Measurements from ENCODE around the gene LRRC45.

DNA sequence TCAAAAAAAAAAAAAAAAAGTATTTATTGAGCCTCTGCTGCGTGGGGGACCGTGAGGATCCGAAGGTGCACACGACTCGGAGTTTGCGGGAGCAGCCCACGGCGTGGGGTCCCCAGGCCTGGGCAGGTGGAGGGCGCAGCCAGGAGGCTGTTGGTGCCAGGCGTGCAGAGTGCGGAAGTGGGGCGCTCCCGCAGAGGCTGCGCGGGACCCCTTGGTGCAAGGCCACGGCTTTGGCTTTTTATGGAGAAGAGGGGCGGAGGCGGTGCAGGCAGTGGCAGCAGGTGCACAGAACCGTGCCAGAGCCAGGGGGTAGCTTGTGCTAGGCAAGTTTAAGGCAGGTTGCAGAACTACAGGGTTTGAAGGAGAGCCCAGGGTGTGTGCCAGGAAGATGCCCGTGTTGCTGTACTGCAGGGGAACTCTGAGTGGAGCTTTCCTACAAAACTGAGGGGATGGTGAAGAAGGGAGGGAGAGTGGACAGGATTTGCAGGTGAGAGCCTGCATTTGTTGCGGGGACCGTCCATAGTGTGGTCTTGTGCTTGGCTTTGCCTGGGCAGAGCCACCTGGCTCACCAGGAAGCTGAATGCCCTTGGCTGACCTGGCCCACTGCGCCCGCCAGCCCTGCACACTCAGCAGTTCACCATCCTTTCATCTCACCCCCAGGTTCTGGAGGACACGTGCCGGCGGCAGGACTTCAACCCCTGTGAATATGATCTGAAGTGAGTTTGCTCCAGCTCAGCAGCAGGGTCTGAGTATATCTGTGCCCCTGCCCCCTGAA is 44.4 kb upstream of the LRRC45 start:
- TF ChIP-seq, protein P1, sequence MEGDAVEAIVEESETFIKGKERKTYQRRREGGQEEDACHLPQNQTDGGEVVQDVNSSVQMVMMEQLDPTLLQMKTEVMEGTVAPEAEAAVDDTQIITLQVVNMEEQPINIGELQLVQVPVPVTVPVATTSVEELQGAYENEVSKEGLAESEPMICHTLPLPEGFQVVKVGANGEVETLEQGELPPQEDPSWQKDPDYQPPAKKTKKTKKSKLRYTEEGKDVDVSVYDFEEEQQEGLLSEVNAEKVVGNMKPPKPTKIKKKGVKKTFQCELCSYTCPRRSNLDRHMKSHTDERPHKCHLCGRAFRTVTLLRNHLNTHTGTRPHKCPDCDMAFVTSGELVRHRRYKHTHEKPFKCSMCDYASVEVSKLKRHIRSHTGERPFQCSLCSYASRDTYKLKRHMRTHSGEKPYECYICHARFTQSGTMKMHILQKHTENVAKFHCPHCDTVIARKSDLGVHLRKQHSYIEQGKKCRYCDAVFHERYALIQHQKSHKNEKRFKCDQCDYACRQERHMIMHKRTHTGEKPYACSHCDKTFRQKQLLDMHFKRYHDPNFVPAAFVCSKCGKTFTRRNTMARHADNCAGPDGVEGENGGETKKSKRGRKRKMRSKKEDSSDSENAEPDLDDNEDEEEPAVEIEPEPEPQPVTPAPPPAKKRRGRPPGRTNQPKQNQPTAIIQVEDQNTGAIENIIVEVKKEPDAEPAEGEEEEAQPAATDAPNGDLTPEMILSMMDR (IDR thresholded peaks at IDR 0.05; ENCODE audit: borderline replicate concordance, extremely low read depth, low read length, poor library complexity, severe bottlenecking) = no peak
- no peak for TF ChIP-seq EZH2 (IDR thresholded peaks at IDR 0.05; ENCODE audit: borderline replicate concordance, low read depth, low read length, severe bottlenecking)

Measured in DND-41 (cell line).